GM13976 (cell line): Measurements from ENCODE around the gene GRIN2A.

Experiments
- DNase-seq: peaks from one replicate; pipeline ENCODE4 v3.0.0; 2012; ENCODE audit warnings: low spot score
- in situ Hi-C: fragments of 300-500 bp; cut with MboI; formaldehyde crosslinking; loops from one replicate; pipeline ENCODE4 v1.12.0; 2022; ENCODE audit warnings: low sequenced_read_pairs, mixed read lengths, inconsistent platforms; ENCODE audit not compliant: unreplicated experiment
- TF ChIP-seq, protein P1 (sequence below): IDR thresholded peaks from 2 replicates; pipeline ENCODE4 v1.5.1; 2012; ENCODE audit warnings: borderline replicate concordance, mild to moderate bottlenecking; ENCODE audit not compliant: insufficient read depth; ENCODE audit errors: extremely low read depth, missing control alignments, control extremely low read depth

GRIN2A gene

DNA sequence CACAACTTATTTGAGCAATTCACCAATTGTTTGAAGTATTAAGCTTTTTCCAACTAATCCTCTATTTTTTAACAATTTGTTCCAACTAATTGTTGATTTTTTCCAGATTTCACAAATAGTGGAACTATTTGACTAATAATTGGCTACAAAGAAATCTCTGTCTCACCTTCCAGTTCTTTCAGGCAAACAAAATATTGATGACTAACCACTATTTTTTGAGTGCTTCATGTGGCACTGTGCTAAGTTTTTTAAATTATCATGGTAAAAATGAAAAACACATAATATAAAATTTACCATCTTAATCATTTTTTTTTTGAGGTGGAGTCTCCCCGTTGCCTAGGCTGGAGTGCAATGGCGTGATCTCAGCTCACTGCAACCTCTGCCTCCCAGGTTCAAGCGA is 24.6 kb upstream of the GRIN2A start:
- TF ChIP-seq, protein P1, sequence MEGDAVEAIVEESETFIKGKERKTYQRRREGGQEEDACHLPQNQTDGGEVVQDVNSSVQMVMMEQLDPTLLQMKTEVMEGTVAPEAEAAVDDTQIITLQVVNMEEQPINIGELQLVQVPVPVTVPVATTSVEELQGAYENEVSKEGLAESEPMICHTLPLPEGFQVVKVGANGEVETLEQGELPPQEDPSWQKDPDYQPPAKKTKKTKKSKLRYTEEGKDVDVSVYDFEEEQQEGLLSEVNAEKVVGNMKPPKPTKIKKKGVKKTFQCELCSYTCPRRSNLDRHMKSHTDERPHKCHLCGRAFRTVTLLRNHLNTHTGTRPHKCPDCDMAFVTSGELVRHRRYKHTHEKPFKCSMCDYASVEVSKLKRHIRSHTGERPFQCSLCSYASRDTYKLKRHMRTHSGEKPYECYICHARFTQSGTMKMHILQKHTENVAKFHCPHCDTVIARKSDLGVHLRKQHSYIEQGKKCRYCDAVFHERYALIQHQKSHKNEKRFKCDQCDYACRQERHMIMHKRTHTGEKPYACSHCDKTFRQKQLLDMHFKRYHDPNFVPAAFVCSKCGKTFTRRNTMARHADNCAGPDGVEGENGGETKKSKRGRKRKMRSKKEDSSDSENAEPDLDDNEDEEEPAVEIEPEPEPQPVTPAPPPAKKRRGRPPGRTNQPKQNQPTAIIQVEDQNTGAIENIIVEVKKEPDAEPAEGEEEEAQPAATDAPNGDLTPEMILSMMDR: no peak
- in situ Hi-C loops: no loop called here
- DNase-seq: no peak

DNA sequence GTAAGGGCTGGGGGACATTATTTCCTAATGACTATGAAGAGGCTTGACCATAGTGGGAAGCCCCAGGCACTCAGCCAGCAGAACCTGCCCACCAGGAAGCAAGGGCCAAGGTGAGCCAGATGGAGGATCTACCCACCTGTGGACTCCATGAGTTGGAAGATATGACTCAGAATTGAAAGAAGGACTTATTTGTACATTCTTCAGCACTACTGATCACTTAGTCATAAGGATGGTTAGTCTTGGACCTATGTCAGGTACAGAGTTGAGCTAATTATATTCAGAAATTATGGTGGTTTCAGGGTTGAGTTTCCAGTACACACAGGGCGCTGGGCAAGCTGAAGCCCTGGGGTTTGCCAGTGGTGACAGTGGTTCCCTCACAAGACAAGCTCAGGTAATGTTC is 24.0 kb upstream of the GRIN2A start:
- TF ChIP-seq, protein P1: no peak
- DNase-seq: no peak
- in situ Hi-C loops: no loop called here

DNA sequence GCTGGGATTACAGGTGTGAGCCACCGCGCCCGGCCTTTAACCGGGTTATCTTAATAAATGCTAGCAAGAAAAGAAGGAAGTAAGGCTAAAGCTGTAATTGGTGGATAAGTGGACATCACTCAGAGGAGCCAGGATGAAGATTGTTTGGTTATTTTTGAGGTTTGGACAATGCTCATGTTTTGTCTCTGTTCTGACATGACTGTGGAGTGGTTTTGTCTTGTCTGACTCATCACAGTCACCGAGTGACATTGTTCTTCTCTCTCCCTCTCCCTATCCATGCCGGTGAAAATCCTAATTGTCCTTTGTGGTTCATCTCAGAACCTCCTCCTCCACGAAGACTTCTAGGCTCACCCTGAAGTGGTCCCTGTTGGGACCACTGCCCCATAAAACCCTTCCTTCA is 23.5 kb upstream of the GRIN2A start:
- in situ Hi-C loops: no loop called here
- TF ChIP-seq, protein P1: no peak
- no peak for DNase-seq

DNA sequence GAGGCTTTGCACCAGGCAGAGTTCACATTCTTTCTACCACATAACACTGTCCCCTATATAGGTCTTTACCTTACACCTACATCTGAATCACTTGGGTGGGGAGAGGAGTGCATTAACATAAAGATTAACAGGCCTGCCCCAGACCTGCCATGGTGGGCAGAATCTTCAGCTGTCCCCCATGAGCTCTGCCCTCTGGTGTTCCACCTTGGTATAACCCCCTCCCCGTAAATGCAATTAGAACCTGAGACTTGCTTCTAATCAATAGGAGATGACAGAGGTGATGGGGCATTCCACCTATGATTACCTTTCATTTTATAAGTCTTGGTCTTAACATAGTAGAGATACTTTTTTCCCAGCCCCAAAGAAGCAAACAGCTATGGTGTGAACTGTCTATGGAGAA is 20.4 kb upstream of the GRIN2A start:
- in situ Hi-C loops: no loop called here
- DNase-seq: no peak
- TF ChIP-seq, protein P1: no peak

DNA sequence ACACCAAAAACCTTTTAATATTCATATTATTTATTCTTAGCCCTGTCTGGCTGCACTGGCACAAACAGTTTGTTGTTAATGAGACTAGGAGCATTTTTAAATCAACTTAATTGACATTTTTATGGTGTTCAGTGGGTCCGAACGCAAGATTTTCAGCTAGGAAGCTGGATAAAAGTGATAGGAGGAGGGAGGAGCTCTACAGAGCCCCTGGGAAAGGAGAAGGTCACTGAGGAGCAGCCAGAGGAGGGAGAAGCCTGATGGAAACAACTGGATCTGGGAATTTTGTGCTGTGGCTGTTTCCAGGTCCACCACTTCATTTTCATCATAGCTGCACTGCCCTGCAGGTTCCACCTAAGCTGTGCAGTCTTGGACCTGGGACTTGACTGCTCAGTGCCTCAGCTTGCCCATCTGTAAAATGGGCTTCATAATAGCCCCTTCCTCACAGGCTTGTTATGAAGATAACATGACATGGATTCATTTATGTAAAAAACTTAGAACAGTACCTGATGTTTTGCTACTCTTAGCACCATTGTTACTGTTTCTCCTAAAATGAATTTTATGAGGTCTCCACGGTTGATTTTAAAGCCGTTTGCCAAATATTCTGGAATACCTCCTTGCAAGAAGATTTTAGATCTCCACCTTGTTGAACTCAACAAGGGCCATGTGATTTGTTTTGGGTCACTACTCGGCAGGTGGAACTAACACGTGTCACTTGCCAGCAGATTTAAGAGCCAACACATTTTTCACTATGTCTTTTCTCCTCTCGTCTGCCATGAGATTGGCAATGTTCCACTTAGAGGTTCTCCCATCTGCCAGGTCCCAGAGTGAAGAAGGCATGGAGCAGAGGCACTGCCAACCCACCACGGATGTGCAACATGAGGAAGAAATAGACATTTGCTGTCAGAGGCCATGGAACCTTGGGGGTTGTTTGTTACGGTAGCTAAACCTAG is 18.7 kb upstream of the GRIN2A start:
- DNase-seq: no peak
- TF ChIP-seq, protein P1: no peak
- in situ Hi-C loops: no loop called here

DNA sequence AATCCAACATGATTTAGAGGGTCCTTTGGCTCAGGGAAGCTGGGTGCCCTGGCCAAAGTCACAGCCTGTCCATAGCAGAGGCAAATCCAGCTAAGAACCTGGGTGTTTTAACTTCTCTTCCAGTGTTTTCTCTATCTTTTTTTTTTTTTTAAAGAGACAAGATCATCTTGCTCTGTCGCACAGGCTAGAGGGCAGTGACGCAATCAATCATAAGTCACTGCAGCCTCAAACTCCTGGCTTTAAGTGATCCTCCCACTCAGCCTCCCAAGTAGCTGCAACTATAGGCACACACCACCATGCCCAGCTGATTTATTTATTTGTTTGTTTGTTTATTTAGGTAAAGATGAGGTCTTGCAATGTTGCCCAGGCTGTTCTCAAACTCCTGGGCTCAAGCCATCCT is 14.8 kb upstream of the GRIN2A start:
- TF ChIP-seq, protein P1: no peak
- no peak for DNase-seq
- in situ Hi-C loops: loop anchor here (25.0 kb wide), 1 partner anchor 935 kb away; no protein-coding TSS in a partner anchor
